HL-60 (cell line): ENCODE measurements around the gene PRRG2.

Experiments
- POLR2AphosphoS5 ChIP-seq: IDR thresholded peaks from 2 replicates; pipeline ENCODE4 v1.6.1; 2012; ENCODE audit warnings: low read depth
- TF ChIP-seq, protein P1 (sequence below): IDR thresholded peaks from one replicate; pipeline ENCODE4 v1.5.1; 2011; ENCODE audit warnings: low read length, control low read depth, inconsistent platforms; ENCODE audit not compliant: insufficient read depth
- TF ChIP-seq, protein P2 (sequence below): IDR thresholded peaks from 2 replicates; pipeline ENCODE4 v1.6.1; 2012; ENCODE audit warnings: low read depth; ENCODE audit not compliant: insufficient replicate concordance

DNA sequence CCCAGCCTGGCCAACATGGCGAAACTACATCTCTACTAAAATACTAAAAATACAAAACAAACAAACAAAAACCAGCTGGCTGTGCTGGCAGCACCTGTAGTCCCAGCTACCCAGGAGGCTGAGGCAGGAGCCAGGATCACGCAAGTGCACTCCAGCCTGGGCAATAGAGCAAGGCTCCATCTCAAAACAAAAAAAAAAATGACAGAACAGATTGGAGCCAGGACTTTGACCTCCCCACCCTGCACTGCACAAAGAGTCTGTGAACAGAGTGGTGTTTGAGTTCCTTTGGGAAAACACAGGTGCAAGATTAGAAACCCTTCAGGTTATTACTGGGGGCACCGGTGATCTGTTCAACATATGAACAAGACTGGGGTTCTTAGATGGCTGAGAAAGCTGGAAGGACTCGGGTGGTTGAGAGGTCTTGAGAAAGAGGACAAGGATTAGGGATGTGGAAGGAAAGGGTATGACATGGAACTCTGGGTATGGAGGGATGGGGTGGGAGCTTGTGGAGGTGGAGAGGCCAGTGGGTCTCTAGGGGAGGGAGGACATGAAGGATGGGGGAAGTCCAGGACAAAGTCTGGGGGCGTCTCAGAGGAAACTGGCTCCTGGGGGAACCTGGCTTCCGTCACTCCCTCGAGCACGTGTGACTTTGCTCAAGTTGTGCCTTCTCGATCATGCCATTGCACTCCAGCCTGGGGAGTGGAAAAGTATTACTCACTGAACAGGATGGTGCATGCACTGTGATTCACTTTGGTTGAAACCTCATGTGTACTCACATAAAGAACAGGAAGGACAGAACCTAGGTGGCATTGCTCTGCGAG, 27.5 kb upstream of the PRRG2 start:
- TF ChIP-seq, protein P1, sequence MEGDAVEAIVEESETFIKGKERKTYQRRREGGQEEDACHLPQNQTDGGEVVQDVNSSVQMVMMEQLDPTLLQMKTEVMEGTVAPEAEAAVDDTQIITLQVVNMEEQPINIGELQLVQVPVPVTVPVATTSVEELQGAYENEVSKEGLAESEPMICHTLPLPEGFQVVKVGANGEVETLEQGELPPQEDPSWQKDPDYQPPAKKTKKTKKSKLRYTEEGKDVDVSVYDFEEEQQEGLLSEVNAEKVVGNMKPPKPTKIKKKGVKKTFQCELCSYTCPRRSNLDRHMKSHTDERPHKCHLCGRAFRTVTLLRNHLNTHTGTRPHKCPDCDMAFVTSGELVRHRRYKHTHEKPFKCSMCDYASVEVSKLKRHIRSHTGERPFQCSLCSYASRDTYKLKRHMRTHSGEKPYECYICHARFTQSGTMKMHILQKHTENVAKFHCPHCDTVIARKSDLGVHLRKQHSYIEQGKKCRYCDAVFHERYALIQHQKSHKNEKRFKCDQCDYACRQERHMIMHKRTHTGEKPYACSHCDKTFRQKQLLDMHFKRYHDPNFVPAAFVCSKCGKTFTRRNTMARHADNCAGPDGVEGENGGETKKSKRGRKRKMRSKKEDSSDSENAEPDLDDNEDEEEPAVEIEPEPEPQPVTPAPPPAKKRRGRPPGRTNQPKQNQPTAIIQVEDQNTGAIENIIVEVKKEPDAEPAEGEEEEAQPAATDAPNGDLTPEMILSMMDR: no peak
- TF ChIP-seq, protein P2, sequence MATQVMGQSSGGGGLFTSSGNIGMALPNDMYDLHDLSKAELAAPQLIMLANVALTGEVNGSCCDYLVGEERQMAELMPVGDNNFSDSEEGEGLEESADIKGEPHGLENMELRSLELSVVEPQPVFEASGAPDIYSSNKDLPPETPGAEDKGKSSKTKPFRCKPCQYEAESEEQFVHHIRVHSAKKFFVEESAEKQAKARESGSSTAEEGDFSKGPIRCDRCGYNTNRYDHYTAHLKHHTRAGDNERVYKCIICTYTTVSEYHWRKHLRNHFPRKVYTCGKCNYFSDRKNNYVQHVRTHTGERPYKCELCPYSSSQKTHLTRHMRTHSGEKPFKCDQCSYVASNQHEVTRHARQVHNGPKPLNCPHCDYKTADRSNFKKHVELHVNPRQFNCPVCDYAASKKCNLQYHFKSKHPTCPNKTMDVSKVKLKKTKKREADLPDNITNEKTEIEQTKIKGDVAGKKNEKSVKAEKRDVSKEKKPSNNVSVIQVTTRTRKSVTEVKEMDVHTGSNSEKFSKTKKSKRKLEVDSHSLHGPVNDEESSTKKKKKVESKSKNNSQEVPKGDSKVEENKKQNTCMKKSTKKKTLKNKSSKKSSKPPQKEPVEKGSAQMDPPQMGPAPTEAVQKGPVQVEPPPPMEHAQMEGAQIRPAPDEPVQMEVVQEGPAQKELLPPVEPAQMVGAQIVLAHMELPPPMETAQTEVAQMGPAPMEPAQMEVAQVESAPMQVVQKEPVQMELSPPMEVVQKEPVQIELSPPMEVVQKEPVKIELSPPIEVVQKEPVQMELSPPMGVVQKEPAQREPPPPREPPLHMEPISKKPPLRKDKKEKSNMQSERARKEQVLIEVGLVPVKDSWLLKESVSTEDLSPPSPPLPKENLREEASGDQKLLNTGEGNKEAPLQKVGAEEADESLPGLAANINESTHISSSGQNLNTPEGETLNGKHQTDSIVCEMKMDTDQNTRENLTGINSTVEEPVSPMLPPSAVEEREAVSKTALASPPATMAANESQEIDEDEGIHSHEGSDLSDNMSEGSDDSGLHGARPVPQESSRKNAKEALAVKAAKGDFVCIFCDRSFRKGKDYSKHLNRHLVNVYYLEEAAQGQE: no peak
- no peak for TF ChIP-seq POLR2AphosphoS5
